Bone marrow (tissue), 2 donors: ENCODE results near the gene HDLBP.

Source experiments
- DNase-seq, 2 donors: peaks; one replicate each; lab custom pipeline; 2025; lab: John Stamatoyannopoulos, UW

HDLBP gene

GRCh38 chr2:241249654-241250053 is 65.8 kb downstream of the HDLBP start:
- no peak for DNase-seq

- DNase-seq, result no peak
These were observed 66.6 kb downstream of the HDLBP start for GRCh38 chr2:241248897-241249296.

- no peak for DNase-seq
These were observed 67.2 kb downstream of the HDLBP start for GRCh38 chr2:241248289-241248688.

GRCh38 chr2:241244368-241244767 is 71.1 kb downstream of the HDLBP start:
- no peak for DNase-seq

GRCh38 chr2:241242306-241242705 is 73.2 kb downstream of the HDLBP start:
- no peak for DNase-seq

GRCh38 chr2:241241669-241242068 is 73.8 kb downstream of the HDLBP start:
- DNase-seq, result no peak

- no peak for DNase-seq
These were observed 75.0 kb downstream of the HDLBP start for GRCh38 chr2:241240320-241241004.

GRCh38 chr2:241239552-241240202 is 75.8 kb downstream of the HDLBP start:
- no peak for DNase-seq

- DNase-seq, result no peak
These were observed 76.7 kb downstream of the HDLBP start for GRCh38 chr2:241238693-241239198.

- no peak for DNase-seq
These were observed 77.5 kb downstream of the HDLBP start for GRCh38 chr2:241237949-241238371.

GRCh38 chr2:241237047-241237446 is 78.4 kb downstream of the HDLBP start:
- DNase-seq, result no peak

GRCh38 chr2:241235859-241236593 is 79.4 kb downstream of the HDLBP start:
- DNase-seq, result no peak

- DNase-seq, result no peak
These were observed 80.3 kb downstream of the HDLBP start for GRCh38 chr2:241234962-241235740.

GRCh38 chr2:241234066-241234790 is 81.2 kb downstream of the HDLBP start:
- no peak for DNase-seq

- no peak for DNase-seq
These were observed 82.5 kb downstream of the HDLBP start for GRCh38 chr2:241232736-241233575.

GRCh38 chr2:241230435-241230834 is 85.0 kb downstream of the HDLBP start:
- no peak for DNase-seq

- no peak for DNase-seq
These were observed 85.7 kb downstream of the HDLBP start for GRCh38 chr2:241229563-241230401.

GRCh38 chr2:241228860-241229516 is 86.5 kb downstream of the HDLBP start:
- no peak for DNase-seq
